Left lung (tissue), 10 donors: ENCODE data around the gene AMOTL1. TPM values are rescaled to one million over a fixed set of nuclear protein-coding genes. Genes with fewer than 3 reads are reported as not detected.
"Not testable (repeated sequence)": the region's sequence is repeated elsewhere in the genome, so short reads cannot be mapped to it uniquely, and the experiment has no call there.

Experiments used
- ATAC-seq: fragments of 200-7000 bp; cut with Tn5 transposase; one replicate; pipeline ENCODE4 v1.9.1; 2020; ENCODE audit warnings: moderate library complexity
- DNase-seq, 4 donors: peaks; one replicate each; pipeline ENCODE4 v3.0.0-alpha.2; 2013 to 2020
- H3K27ac ChIP-seq, 2 donors: fragments of 200-600 bp; sonication (generic) in 1 of 2; one replicate each; pipeline versions ENCODE4 v1.5.0 to v1.8.0; 2020 to 2021
- H3K27me3 ChIP-seq, 2 donors: fragments of 200-600 bp; sonication (generic) in 1 of 2; one replicate each; pipeline versions ENCODE4 v1.5.0 to v1.8.0; 2020 to 2021
- H3K36me3 ChIP-seq, 2 donors: fragments of 200-600 bp; sonication (generic) in 1 of 2; one replicate each; pipeline versions ENCODE4 v1.5.0 to v1.8.0; 2020 to 2021
- H3K4me1 ChIP-seq, 2 donors: fragments of 200-600 bp; one replicate each; pipeline ENCODE4 v1.8.0; 2021
- H3K4me3 ChIP-seq, 2 donors: fragments of 200-600 bp; sonication (generic) in 1 of 2; one replicate each; pipeline versions ENCODE4 v1.5.0 to v1.8.0; 2020 to 2021; ENCODE audit warnings: mild to moderate bottlenecking in 1 of 2
- H3K9me3 ChIP-seq, 2 donors: fragments of 200-600 bp; sonication (generic) in 1 of 2; one replicate each; pipeline versions ENCODE4 v1.5.0 to v1.8.0; 2020 to 2021
- CTCF ChIP-seq, 2 donors: fragments of 200-600 bp; sonication (generic) in 1 of 2; IDR thresholded peaks; one replicate each; pipeline versions ENCODE4 v1.5.0 to v1.8.0; 2021; ENCODE audit warnings: antibody characterized with exemption in 2 of 2
- intact Hi-C, 2 donors: fragments of 100-400 bp; cut with DNase I; formaldehyde crosslinking; loops; one replicate each; pipeline versions ENCODE4 v1.11.2 to v1.14.2; 2022
- polyA plus RNA-seq, 6 donors: library from polyadenylated mRNA; unstranded; fragments of 120-200 nt; gene quantifications; one replicate each; pipeline ENCODE4 v1.2.1, GENCODE V29; 2013; ENCODE audit not compliant: insufficient read length in 6 of 6
- total RNA-seq, 2 donors: library from RNA; stranded (reverse); fragmentation: NEBNext Ultra II Directional; extraction: Animal tissue kit (Norgen Biotek cat#: 25700); gene quantifications; one replicate each; pipeline ENCODE4 v1.2.1, GENCODE V29; 2021
- donor health status: DM: no; HTN: yes; CAD: no.
- donor health status: DM: no; HTN: no; CAD: no.

Gene AMOTL1
- total and polyA plus RNA-seq, 8 donors: 42.7 to 67.9 (median 55.5) TPM

- no peak for TF ChIP-seq CTCF (IDR thresholded peaks at IDR 0.05)
- intact Hi-C loops: no loop called here
- Histone ChIP-seq H3K27ac (no peak overlapping the region), H3K36me3 (peaks cover 0 to 27% of the 10 kb centered on the region in 2 donors), H3K27me3 (no peaks in the 10 kb centered on the region), H3K4me3 (no peak overlapping the region), H3K4me1 (no peaks in the 10 kb centered on the region), H3K9me3 (no peaks in the 10 kb centered on the region)
- DNase-seq: no peak
- ATAC-seq: peak; percentile 25
These were observed 35.3 kb downstream of the AMOTL1 start for GRCh38 chr11:94803491-94803890.

DNA sequence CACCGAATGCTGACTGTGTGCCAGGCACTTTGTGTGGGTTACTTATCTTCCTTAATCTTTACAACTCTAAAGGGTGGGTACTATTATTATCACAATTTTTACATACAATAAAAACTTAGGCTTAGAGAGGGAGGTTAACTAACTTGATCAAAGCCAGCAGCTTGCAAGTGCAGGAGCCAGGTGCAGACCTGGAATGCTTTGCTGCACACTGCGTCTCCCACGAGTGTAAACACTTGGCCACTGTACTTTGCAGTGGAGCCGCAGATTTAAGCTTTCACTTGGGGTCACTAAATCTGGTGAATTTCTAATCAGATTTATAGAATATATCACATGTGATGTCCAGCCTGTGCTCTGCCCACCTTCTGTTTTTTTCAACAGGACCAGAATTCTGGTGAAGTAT is 36.7 kb downstream of the AMOTL1 start:
- intact Hi-C loops: no loop called here
- Histone ChIP-seq H3K4me3 (no peak overlapping the region), H3K27me3 (no peaks in the 10 kb centered on the region), H3K27ac (no peak overlapping the region), H3K36me3 (peaks cover 0 to 19% of the 10 kb centered on the region in 2 donors), H3K9me3 (no peaks in the 10 kb centered on the region), H3K4me1 (no peaks in the 10 kb centered on the region)
- ATAC-seq: no peak
- DNase-seq: no peak
- no peak for TF ChIP-seq CTCF (IDR thresholded peaks at IDR 0.05)

DNA sequence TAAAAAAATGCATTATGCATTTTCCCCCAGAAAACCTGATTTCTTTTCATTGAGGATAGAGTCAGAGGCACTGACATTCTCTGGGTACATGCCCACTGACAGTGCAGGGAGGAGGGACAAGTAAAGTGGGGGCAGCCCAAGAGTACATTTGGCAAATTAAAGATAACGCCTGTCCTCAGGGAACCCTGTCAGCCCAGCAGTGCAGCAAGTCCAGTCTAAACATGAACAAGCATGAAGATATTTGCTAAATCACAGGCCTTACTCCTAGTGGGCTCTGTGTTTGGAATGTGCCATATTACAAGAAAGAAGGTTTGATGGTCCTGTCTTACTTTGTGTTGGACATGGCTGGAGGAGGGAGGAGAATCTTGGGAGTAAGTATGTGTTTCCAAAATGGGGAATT is 37.9 kb downstream of the AMOTL1 start:
- ATAC-seq (no peak), DNase-seq (no peak)
- Histone ChIP-seq H3K36me3 (peaks cover 0 to 9% of the 10 kb centered on the region in 2 donors), H3K9me3 (no peaks in the 10 kb centered on the region), H3K27ac (peak overlapping the region in 1 of 2 donors; percentile 2), H3K4me3 (no peak overlapping the region), H3K4me1 (no peaks in the 10 kb centered on the region), H3K27me3 (no peaks in the 10 kb centered on the region)
- intact Hi-C loops: no loop called here
- no peak for TF ChIP-seq CTCF (IDR thresholded peaks at IDR 0.05)

GRCh38 chr11:94806419-94806818 is 38.3 kb downstream of the AMOTL1 start:
- no peak for ATAC-seq
- intact Hi-C loops: no loop called here
- no peak for DNase-seq

DNA sequence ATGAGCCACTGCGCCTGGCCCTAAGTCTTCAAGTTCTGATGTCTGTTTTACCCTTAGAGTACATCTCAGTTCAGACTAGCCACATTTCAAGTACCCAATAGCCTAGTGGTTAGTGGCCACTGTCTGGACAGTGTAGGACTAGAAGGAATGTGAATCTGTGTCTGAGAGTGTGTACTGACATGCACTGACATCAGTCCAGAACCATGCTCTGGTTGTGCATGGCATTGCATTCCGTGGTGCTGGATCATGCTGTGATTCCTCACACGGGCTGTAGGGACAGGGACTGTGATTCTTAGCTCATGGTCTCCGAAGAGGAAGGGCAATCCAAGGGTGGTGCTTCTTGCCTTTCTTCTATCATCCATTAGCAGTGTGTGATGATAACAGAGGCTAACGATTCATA is 41.1 kb downstream of the AMOTL1 start:
- no peak for DNase-seq
- TF ChIP-seq CTCF (IDR thresholded peaks at IDR 0.05): no peak
- H3K27me3 ChIP-seq: no peaks in the 10 kb centered on the region
- no peaks in the 10 kb centered on the region for H3K9me3 ChIP-seq
- H3K36me3 ChIP-seq: peaks cover 0 to 10% of the 10 kb centered on the region in 2 donors
- H3K4me1 ChIP-seq: peaks cover 0 to 6% of the 10 kb centered on the region in 2 donors
- ATAC-seq: no peak
- no peak overlapping the region for H3K4me3 ChIP-seq
- no peak overlapping the region for H3K27ac ChIP-seq
- intact Hi-C loops: no loop called here

More at GRCh38 chr11:94806419-94806818, 38.3 kb downstream of the AMOTL1 start:
- no peaks in the 10 kb centered on the region for H3K27me3 ChIP-seq
- no peaks in the 10 kb centered on the region for H3K9me3 ChIP-seq
- no peak overlapping the region for H3K27ac ChIP-seq
- no peaks in the 10 kb centered on the region for H3K4me1 ChIP-seq
- no peak for TF ChIP-seq CTCF (IDR thresholded peaks at IDR 0.05)
- H3K36me3 ChIP-seq: peaks cover 0 to 9% of the 10 kb centered on the region in 2 donors
- H3K4me3 ChIP-seq: no peak overlapping the region

- Histone ChIP-seq H3K4me1 (peaks cover 0 to 12% of the 10 kb centered on the region in 2 donors), H3K36me3 (peaks cover 0 to 10% of the 10 kb centered on the region in 2 donors), H3K27ac (peak overlapping the region in 1 of 2 donors; percentile 9)
- H3K27me3 ChIP-seq, H3K9me3 ChIP-seq, intact Hi-C loops, H3K4me3 ChIP-seq, ATAC-seq, DNase-seq: not testable (repeated sequence)
These were observed 44.9 kb downstream of the AMOTL1 start for GRCh38 chr11:94812724-94813720.
